Left ventricle myocardium inferior (tissue), 1 donor: ENCODE measurements around the gene APBA1. TPM values are rescaled to one million over a fixed set of nuclear protein-coding genes. Genes with fewer than 3 reads are reported as not detected.

Source experiments
- DNase-seq: peaks from one replicate; pipeline ENCODE4 v3.0.0-alpha.2; 2020
- H3K27ac ChIP-seq: fragments of 200-600 bp; replicated peaks from 2 replicates; pipeline ENCODE4 v1.8.0; 2021
- H3K27me3 ChIP-seq: fragments of 200-600 bp; 2 replicates; pipeline ENCODE4 v1.8.0; 2021; ENCODE audit warnings: low read depth
- H3K36me3 ChIP-seq: fragments of 200-600 bp; 2 replicates; pipeline ENCODE4 v1.8.0; 2021
- H3K4me1 ChIP-seq: fragments of 200-600 bp; 2 replicates; pipeline ENCODE4 v1.8.0; 2021
- H3K4me3 ChIP-seq: fragments of 200-600 bp; 2 replicates; pipeline ENCODE4 v1.8.0; 2021; ENCODE audit warnings: mild to moderate bottlenecking, moderate library complexity
- H3K9me3 ChIP-seq: fragments of 200-600 bp; replicated peaks from 2 replicates; pipeline ENCODE4 v1.8.0; 2021
- intact Hi-C: fragments of 100-400 bp; cut with micrococcal nuclease; formaldehyde crosslinking; loops from one replicate; pipeline ENCODE4 v1.11.0; 2022
- total RNA-seq: library from RNA; stranded (reverse); fragmentation: NEBNext Ultra II Directional; extraction: Animal tissue kit (Norgen Biotek cat#: 25700); gene quantifications from one replicate; pipeline ENCODE4 v1.2.1, GENCODE V29; 2021
- TF ChIP-seq, protein P1 (sequence below): fragments of 200-600 bp; IDR thresholded peaks from 2 replicates; pipeline ENCODE4 v1.8.0; 2021; ENCODE audit warnings: antibody characterized with exemption, mild to moderate bottlenecking, borderline replicate concordance
- donor health status: DM: no; HTN: yes; CAD: no; lungs with severe emphysema.

The APBA1 gene
- total RNA-seq, 1 donor from 2014 or later: 3.0 TPM

DNA sequence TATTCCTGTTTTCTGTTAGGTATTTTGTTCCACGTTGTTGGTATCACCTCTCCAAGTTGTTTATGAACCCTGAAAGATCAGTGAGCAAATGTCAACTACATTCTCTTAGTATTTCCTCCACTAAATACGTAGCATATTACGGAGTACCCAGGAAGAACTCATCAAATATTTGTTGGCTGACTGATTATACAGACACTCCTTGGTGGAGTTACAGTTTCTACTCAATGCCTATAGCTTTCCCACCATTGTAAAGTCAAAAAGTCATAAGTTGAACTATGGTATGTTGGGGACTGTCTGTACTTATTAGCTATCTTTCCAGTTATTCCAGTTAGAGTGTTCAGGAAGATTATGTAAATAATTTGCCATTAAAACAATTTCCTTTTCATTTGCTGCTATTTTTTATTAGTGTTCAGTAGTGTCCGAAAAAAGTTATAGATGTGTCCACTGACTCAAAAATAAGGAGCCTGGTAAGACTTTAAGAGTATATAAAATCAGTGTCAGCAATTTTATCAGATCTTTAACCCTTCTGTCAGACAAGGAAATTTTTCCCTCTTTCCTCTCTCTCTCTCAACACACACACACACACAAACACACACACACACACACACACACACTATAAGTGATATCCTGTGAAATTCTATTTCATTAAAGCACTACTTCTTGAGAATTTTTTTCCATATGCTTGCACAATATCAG lies 6.8 kb upstream of the APBA1 start:
- Histone ChIP-seq H3K9me3 (no peaks in the 10 kb centered on the region), H3K27ac (no peak overlapping the region), H3K4me3 (no peak overlapping the region), H3K36me3 (no peaks in the 10 kb centered on the region), H3K27me3 (no peaks in the 10 kb centered on the region), H3K4me1 (no peaks in the 10 kb centered on the region)
- TF ChIP-seq, protein P1, sequence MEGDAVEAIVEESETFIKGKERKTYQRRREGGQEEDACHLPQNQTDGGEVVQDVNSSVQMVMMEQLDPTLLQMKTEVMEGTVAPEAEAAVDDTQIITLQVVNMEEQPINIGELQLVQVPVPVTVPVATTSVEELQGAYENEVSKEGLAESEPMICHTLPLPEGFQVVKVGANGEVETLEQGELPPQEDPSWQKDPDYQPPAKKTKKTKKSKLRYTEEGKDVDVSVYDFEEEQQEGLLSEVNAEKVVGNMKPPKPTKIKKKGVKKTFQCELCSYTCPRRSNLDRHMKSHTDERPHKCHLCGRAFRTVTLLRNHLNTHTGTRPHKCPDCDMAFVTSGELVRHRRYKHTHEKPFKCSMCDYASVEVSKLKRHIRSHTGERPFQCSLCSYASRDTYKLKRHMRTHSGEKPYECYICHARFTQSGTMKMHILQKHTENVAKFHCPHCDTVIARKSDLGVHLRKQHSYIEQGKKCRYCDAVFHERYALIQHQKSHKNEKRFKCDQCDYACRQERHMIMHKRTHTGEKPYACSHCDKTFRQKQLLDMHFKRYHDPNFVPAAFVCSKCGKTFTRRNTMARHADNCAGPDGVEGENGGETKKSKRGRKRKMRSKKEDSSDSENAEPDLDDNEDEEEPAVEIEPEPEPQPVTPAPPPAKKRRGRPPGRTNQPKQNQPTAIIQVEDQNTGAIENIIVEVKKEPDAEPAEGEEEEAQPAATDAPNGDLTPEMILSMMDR: no peak
- intact Hi-C loops: no loop called here
- DNase-seq: no peak

DNA sequence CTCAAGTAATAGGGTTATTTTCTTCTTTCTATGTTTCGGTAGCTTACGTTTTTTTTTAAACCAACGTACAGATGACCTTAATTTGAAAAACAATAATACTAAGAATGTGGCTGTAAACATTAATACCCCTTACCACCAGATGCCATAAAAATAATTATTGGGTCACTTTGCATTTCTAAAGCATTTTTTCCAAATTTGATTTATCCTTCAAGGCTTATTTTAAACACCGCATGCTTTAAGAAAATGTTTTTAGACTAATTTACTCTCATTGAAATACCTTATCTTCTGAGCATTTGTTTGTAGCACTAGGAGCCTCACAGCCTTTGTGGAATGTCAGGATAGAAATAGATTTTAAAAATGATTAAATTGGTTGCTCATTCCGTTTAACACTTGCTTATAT lies 5.8 kb upstream of the APBA1 start:
- no peak for DNase-seq
- Histone ChIP-seq H3K27ac (no peak overlapping the region), H3K4me1 (peaks cover 9% of the 10 kb centered on the region), H3K9me3 (no peaks in the 10 kb centered on the region), H3K4me3 (no peak overlapping the region), H3K36me3 (no peaks in the 10 kb centered on the region), H3K27me3 (no peaks in the 10 kb centered on the region)
- TF ChIP-seq, protein P1: no peak
- intact Hi-C loops: no loop called here

DNA sequence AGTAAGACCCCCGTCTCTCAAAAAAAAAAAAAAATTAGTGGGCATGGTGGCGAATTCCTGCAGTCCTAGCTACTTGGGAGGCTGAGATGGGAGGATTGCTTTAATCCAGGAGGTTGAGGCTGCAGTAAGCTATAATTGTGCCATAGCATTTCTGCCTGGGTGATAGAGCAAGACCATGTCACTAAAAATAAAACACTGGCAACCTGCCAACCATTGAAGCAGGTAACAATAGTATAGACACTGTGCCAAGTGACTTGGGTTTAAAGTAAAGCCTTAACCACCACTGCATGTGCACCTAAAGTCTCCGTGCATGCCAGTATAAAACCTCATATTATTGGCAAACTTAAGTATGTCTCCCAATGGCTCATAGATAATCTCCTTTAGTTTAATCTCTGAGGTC lies 3.4 kb upstream of the APBA1 start:
- TF ChIP-seq, protein P1: no peak
- intact Hi-C loops: no loop called here
- Histone ChIP-seq H3K4me3 (no peak overlapping the region), H3K36me3 (no peaks in the 10 kb centered on the region), H3K27me3 (no peaks in the 10 kb centered on the region), H3K27ac (no peak overlapping the region), H3K4me1 (peaks cover 26% of the 10 kb centered on the region), H3K9me3 (no peaks in the 10 kb centered on the region)
- DNase-seq: no peak

DNA sequence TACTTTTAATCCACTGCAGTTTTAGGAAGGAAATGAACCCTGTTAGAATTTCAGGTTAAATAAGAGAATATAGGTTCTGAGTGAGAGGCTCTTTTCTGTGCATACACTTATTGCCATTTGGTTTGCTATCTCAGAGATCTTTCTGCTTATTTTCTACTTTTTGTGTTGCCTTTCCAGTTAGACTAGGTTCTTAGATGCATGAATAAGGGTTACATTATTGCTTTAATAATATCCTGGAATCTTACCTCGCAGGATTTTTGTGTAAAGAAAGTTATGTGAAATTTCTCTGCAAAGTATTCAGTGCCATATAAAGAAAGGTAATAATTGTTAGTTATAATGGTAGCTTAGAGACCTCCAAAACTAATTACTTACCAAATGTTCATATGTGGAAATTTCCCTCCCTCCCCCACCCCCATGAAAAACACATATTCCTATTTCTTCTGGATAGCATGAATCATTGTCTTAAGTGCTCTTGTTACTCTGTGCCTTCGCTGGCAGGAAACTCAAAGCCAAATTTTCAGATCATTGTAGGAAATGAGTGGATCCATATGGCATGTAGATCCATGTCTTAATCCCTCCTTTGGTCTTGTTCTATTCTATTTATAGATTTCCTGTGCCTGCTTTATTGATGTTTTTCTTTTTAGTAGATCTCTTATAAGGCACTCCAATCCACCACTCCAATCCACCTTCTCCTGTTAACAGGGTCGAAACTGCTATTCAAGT lies 2.7 kb upstream of the APBA1 start:
- TF ChIP-seq, protein P1: no peak
- no peak overlapping the region for H3K4me3 ChIP-seq
- H3K36me3 ChIP-seq: no peaks in the 10 kb centered on the region
- intact Hi-C loops: no loop called here
- peaks cover 26% of the 10 kb centered on the region for H3K4me1 ChIP-seq
- no peaks in the 10 kb centered on the region for H3K9me3 ChIP-seq
- H3K27me3 ChIP-seq: no peaks in the 10 kb centered on the region
- H3K27ac ChIP-seq: no peak overlapping the region
- no peak for DNase-seq

DNA sequence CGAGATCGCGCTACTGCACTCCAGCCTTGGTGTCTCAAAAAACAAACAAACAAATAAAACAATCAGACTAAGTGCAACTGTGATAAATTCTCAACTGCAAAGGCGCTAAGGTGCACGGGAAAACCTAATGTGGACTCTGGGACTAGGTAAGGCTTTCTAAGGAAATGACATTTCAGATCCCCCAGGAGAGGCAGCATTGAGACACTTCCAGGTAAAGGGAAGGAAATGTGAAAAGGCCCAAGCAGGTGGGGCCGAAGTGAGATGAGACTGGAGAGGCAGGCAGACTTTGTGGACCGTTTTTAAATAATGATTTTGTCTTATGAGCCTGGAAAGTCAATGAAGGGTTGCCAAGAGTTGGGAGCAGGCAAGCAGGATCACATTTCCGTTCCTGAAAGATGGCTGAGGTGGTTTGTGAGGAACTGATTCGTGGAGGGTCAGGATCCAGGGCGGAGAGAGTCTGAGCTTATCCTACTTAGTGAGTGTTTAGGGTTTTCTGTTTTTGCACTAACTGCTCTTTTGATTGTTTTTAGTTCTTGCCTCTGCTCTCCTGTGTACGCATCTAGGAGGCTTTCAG lies 2.0 kb upstream of the APBA1 start:
- no peak overlapping the region for H3K27ac ChIP-seq
- intact Hi-C loops: no loop called here
- no peaks in the 10 kb centered on the region for H3K9me3 ChIP-seq
- TF ChIP-seq, protein P1: no peak
- no peak for DNase-seq
- no peaks in the 10 kb centered on the region for H3K36me3 ChIP-seq
- H3K4me1 ChIP-seq: peaks cover 26% of the 10 kb centered on the region
- no peaks in the 10 kb centered on the region for H3K27me3 ChIP-seq
- H3K4me3 ChIP-seq: no peak overlapping the region
